H1 (cell line): ENCODE measurements around the gene RARB. TPM values are rescaled to one million over a fixed set of nuclear protein-coding genes. Genes with fewer than 3 reads are reported as not detected.

Experiments used
- CTCF ChIA-PET: fragments of 300-600 bp; sonication (Branson Sonifier 250); formaldehyde crosslinking; loops from one replicate; lab custom pipeline; 2021; ENCODE audit not compliant: partially characterized antibody; lab: Charles Lee
- POLR2A ChIA-PET: fragments of 300-600 bp; sonication (Branson Sonifier 250); formaldehyde crosslinking; loops from one replicate; lab custom pipeline; 2021; ENCODE audit warnings: inconsistent platforms; ENCODE audit not compliant: partially characterized antibody; lab: Charles Lee
- DNase-seq, 2 experiments: peaks; one replicate each; pipeline versions ENCODE4 v3.0.0 to v3.0.0-alpha.2; 2010 to 2022; ENCODE audit warnings: low spot score in 2 of 2, low read depth in 1 of 2, mixed read lengths in 1 of 2
- FAIRE-seq: peaks from 2 replicates; lab custom pipeline; 2011; peaks lifted over from hg19 to GRCh38; lab: Jason Lieb, UNC
- H2AFZ ChIP-seq: 2 replicates; pipeline ENCODE4 v1.8.1; 2012; ENCODE audit warnings: low read length, inconsistent platforms
- H2AK5ac ChIP-seq: 2 replicates; pipeline ENCODE4 v1.6.1; 2013; ENCODE audit warnings: low read depth, low read length
- H2BK120ac ChIP-seq: replicated peaks from 2 replicates; pipeline ENCODE3; 2013; ENCODE audit warnings: low read depth, low read length, inconsistent platforms
- H2BK12ac ChIP-seq: 2 replicates; pipeline ENCODE4 v1.6.1; 2013; ENCODE audit warnings: low read depth, low read length
- H2BK15ac ChIP-seq: 2 replicates; pipeline ENCODE4 v1.6.1; 2013; ENCODE audit warnings: low read length
- H2BK20ac ChIP-seq: 2 replicates; pipeline ENCODE4 v1.6.1; 2013; ENCODE audit warnings: low read length
- H2BK5ac ChIP-seq: 2 replicates; pipeline ENCODE4 v1.6.1; 2013; ENCODE audit warnings: low read depth, low read length
- H3K14ac ChIP-seq: 2 replicates; pipeline ENCODE4 v1.6.1; 2013; ENCODE audit warnings: inconsistent platforms; ENCODE audit not compliant: insufficient read length
- H3K18ac ChIP-seq: 2 replicates; pipeline ENCODE4 v1.6.1; 2013; ENCODE audit warnings: low read length; ENCODE audit errors: extremely low read depth
- H3K23ac ChIP-seq: 2 replicates; pipeline ENCODE4 v1.6.1; 2013; ENCODE audit warnings: inconsistent platforms; ENCODE audit not compliant: insufficient read length
- H3K23me2 ChIP-seq: 2 replicates; pipeline ENCODE4 v1.6.1; 2013; ENCODE audit warnings: low read depth, low read length
- H3K27ac ChIP-seq: 2 replicates; pipeline ENCODE4 v1.6.1; 2011; ENCODE audit warnings: low read depth, low read length, inconsistent platforms
- H3K27me3 ChIP-seq, 4 experiments: replicated peaks in 1 of 4; 1 replicate in 1 of 4; 2 replicates in 3 of 4; pipeline versions ENCODE4 v1.6.1 to v1.8.1; 2011 to 2013; ENCODE audit warnings: low read length in 3 of 4, mild to moderate bottlenecking in 3 of 4, inconsistent platforms in 2 of 4, mixed read lengths in 2 of 4, moderate library complexity in 1 of 4; ENCODE audit not compliant: control insufficient read depth in 3 of 4, insufficient read depth in 3 of 4; ENCODE audit errors: extremely low read depth in 1 of 4
- H3K36me3 ChIP-seq, 4 experiments: 2 replicates each; pipeline versions ENCODE4 v1.6.1 to v1.8.1; 2011 to 2013; ENCODE audit warnings: mild to moderate bottlenecking in 4 of 4, low read length in 3 of 4, moderate library complexity in 2 of 4, control low read depth in 1 of 4, inconsistent platforms in 1 of 4; ENCODE audit not compliant: insufficient read depth in 4 of 4, control insufficient read depth in 2 of 4
- H3K4ac ChIP-seq: replicated peaks from 2 replicates; pipeline ENCODE3; 2013; ENCODE audit warnings: low read length, low read depth, mixed read lengths, inconsistent platforms; ENCODE audit not compliant: insufficient read length
- H3K4me1 ChIP-seq, 4 experiments: replicated peaks in 1 of 4; 1 replicate in 1 of 4; 2 replicates in 3 of 4; pipeline versions ENCODE4 v1.6.1 to v1.8.1; 2011 to 2013; ENCODE audit warnings: low read length in 3 of 4, inconsistent platforms in 2 of 4, mixed read lengths in 1 of 4; ENCODE audit not compliant: insufficient read depth in 4 of 4, control insufficient read depth in 3 of 4
- H3K4me2 ChIP-seq, 2 experiments: 2 replicates each; pipeline versions ENCODE4 v1.6.1 to v1.8.1; 2011 to 2013; ENCODE audit warnings: low read depth in 2 of 2, low read length in 2 of 2, control low read depth in 1 of 2, inconsistent platforms in 1 of 2, mild to moderate bottlenecking in 1 of 2; ENCODE audit not compliant: insufficient read depth in 1 of 2
- H3K4me3 ChIP-seq, 4 experiments: fragments of 200-600, 300-600 bp in 1 of 4; sonication (generic), shearing (Covaris generic), sonication (Bioruptor Twin) in 1 of 4; 2 replicates each; pipeline versions ENCODE4 v1.5.1 to v1.8.1; 2011 to 2016; ENCODE audit warnings: low read length in 4 of 4, low read depth in 3 of 4, control low read depth in 2 of 4, inconsistent platforms in 2 of 4, mild to moderate bottlenecking in 2 of 4, mixed read lengths in 1 of 4, moderate library complexity in 1 of 4; ENCODE audit not compliant: insufficient read depth in 2 of 4; ENCODE audit errors: extremely low read depth in 1 of 4
- H3K56ac ChIP-seq: replicated peaks from 2 replicates; pipeline ENCODE3; 2013; ENCODE audit warnings: low read depth, mild to moderate bottlenecking, mixed read lengths, low read length, inconsistent platforms; ENCODE audit not compliant: insufficient read length
- H3K79me1 ChIP-seq: 2 replicates; pipeline ENCODE4 v1.6.1; 2013; ENCODE audit warnings: low read depth, low read length, control low read depth
- H3K79me2 ChIP-seq, 2 experiments: 2 replicates each; pipeline versions ENCODE4 v1.6.1 to v1.8.1; 2012 to 2013; ENCODE audit warnings: low read length in 2 of 2, mild to moderate bottlenecking in 2 of 2, inconsistent platforms in 1 of 2; ENCODE audit not compliant: insufficient read depth in 2 of 2, control insufficient read depth in 1 of 2
- H3K9ac ChIP-seq, 4 experiments: replicated peaks in 1 of 4; 1 replicate in 1 of 4; 2 replicates in 3 of 4; pipeline versions ENCODE4 v1.6.1 to v1.8.1; 2011 to 2013; ENCODE audit warnings: low read depth in 3 of 4, low read length in 3 of 4, control low read depth in 2 of 4, mild to moderate bottlenecking in 2 of 4, moderate library complexity in 2 of 4, inconsistent platforms in 1 of 4; ENCODE audit errors: extremely low read depth in 1 of 4
- H3K9me3 ChIP-seq, 2 experiments: 2 replicates each; pipeline versions ENCODE4 v1.6.1 to v1.8.1; 2012 to 2013; ENCODE audit warnings: mild to moderate bottlenecking in 2 of 2, moderate library complexity in 2 of 2, control low read depth in 1 of 2, inconsistent platforms in 1 of 2, low read depth in 1 of 2, low read length in 1 of 2, mixed read lengths in 1 of 2; ENCODE audit not compliant: insufficient read depth in 2 of 2
- H4K20me1 ChIP-seq, 2 experiments: replicated peaks in 1 of 2; 2 replicates each; pipeline versions ENCODE3 to v1.8.1; 2011 to 2013; ENCODE audit warnings: inconsistent platforms in 2 of 2, low read length in 2 of 2, mild to moderate bottlenecking in 1 of 2; ENCODE audit not compliant: insufficient read depth in 2 of 2, control insufficient read depth in 1 of 2
- H4K5ac ChIP-seq: 2 replicates; pipeline ENCODE4 v1.6.1; 2013; ENCODE audit warnings: low read length, low read depth, mixed read lengths, inconsistent platforms; ENCODE audit not compliant: insufficient read length
- H4K8ac ChIP-seq: 2 replicates; pipeline ENCODE4 v1.8.0; 2013; ENCODE audit warnings: mild to moderate bottlenecking, moderate library complexity, low read length, inconsistent platforms; ENCODE audit not compliant: insufficient read depth; ENCODE audit errors: extremely low read depth
- H4K91ac ChIP-seq: replicated peaks from 2 replicates; pipeline ENCODE3; 2013; ENCODE audit warnings: low read length, mixed read lengths, inconsistent platforms; ENCODE audit not compliant: insufficient read length
- MAX ChIP-seq: IDR thresholded peaks from 2 replicates; pipeline ENCODE4 v1.6.1; 2012; ENCODE audit warnings: inconsistent platforms
- NRF1 ChIP-seq: IDR thresholded peaks from 2 replicates; pipeline ENCODE4 v1.6.1; 2011; ENCODE audit warnings: mild to moderate bottlenecking, low read depth, low read length, improper control_type of control experiment
- ZNF274 ChIP-seq: IDR thresholded peaks from 2 replicates; pipeline ENCODE4 v1.7.0; 2012; ENCODE audit warnings: low read length, borderline replicate concordance; ENCODE audit errors: extremely low read depth
- WGBS, 2 experiments: shearing (Covaris generic) in 1 of 2; methylation state at CpG; one replicate each; pipeline versions ENCODE4 v1.1.6 to v1.1.7; 2013 to 2015; ENCODE audit warnings: low lambda C conversion rate in 2 of 2, mixed read lengths in 2 of 2, inconsistent platforms in 1 of 2, low coverage in 1 of 2, missing lambda C conversion rate in 1 of 2; ENCODE audit not compliant: insufficient replicate concordance in 2 of 2, insufficient coverage in 1 of 2, insufficient read length in 1 of 2; ENCODE audit errors: extremely low coverage in 1 of 2, missing lambda C conversion rate in 1 of 2; 5-methylcytosine and 5-hydroxymethylcytosine counted together
- polyA plus RNA-seq, 7 experiments: library from polyadenylated mRNA; depleted of rRNA in 3 of 7; stranded (reverse) in 5 of 7; unstranded in 2 of 7; fragments of >200 nt in 5 of 7; fragments of 200-250 nt in 2 of 7; gene quantifications; 1 replicate in 5 of 7; 2 replicates in 1 of 7; 4 replicates in 1 of 7; pipeline versions ENCODE4 v1.2.1 to v1.2.3, GENCODE V29; 2011 to 2013; ENCODE audit warnings: missing spikeins in 2 of 7, mixed read lengths in 2 of 7
- total RNA-seq: library from RNA; stranded (reverse); fragmentation: NEBNext Ultra II Directional; extraction: Animal tissue kit (Norgen Biotek cat#: 25700); gene quantifications from 2 replicates; pipeline ENCODE4 v1.2.1, GENCODE V29; 2021

RARB gene
- total and polyA plus RNA-seq, 2 of the 8 experiments (the other 6 are each of a cell fraction or from before 2014, with no cell fraction given): 0.15 to 0.22 TPM

- Histone ChIP-seq H2BK15ac (no peak overlapping the region), H2AFZ (no peak overlapping the region), H3K27ac (no peak overlapping the region), H3K4me2 (no peak overlapping the region), H3K79me1 (no peaks in the 10 kb centered on the region), H4K5ac (no peak overlapping the region), H2BK120ac (no peak overlapping the region), H3K36me3 (no peaks in the 10 kb centered on the region), H4K20me1 (no peaks in the 10 kb centered on the region), H3K18ac (no peak overlapping the region), H3K23ac (no peak overlapping the region), H3K27me3 (no peaks in the 10 kb centered on the region; a peak in 1 of 7 replicates), H2BK12ac (no peak overlapping the region), H3K14ac (no peak overlapping the region), H4K8ac (no peak overlapping the region; the same call in 1 of the 2 replicates), H3K4ac (no peak overlapping the region), H3K9ac (no peak overlapping the region), H2BK5ac (no peak overlapping the region), H4K91ac (no peak overlapping the region), H3K23me2 (no peaks in the 10 kb centered on the region), H3K4me3 (no peak overlapping the region), H2BK20ac (no peak overlapping the region), H3K56ac (no peak overlapping the region), H3K9me3 (no peaks in the 10 kb centered on the region), H3K79me2 (no peaks in the 10 kb centered on the region), H3K4me1 (no peaks in the 10 kb centered on the region), H2AK5ac (no peak overlapping the region)
- WGBS, 2 experiments: 82% methylated on average over 6 of the region's 6 CpGs; no CpG with 5 or more reads in 1 of the 2 experiments
- ChIA-PET CTCF (interaction anchor here (1.0 to 1.9 kb wide), 4 partner anchors 10 to 115 kb away, joined by 3 to 7 read pairs (median 4); no protein-coding TSS in a partner anchor), POLR2A (no interaction called here)
- FAIRE-seq: no peak
- DNase-seq: no peak
- TF ChIP-seq MAX (no peak), ZNF274 (no peak), NRF1 (no peak)
Measured at GRCh38 chr3:25478211-25478757, 50.2 kb downstream of the RARB start.
